ENCODE measurements around the gene CLDN1. TPM values are rescaled to one million over a fixed set of nuclear protein-coding genes. Genes with fewer than 3 reads are reported as not detected.

The CLDN1 gene
- total RNA-seq, 1 donor from 2014 or later: 169 TPM

GRCh38 chr3:190266913-190267290, 55.3 kb downstream of the CLDN1 start:
- TF ChIP-seq, protein P1, sequence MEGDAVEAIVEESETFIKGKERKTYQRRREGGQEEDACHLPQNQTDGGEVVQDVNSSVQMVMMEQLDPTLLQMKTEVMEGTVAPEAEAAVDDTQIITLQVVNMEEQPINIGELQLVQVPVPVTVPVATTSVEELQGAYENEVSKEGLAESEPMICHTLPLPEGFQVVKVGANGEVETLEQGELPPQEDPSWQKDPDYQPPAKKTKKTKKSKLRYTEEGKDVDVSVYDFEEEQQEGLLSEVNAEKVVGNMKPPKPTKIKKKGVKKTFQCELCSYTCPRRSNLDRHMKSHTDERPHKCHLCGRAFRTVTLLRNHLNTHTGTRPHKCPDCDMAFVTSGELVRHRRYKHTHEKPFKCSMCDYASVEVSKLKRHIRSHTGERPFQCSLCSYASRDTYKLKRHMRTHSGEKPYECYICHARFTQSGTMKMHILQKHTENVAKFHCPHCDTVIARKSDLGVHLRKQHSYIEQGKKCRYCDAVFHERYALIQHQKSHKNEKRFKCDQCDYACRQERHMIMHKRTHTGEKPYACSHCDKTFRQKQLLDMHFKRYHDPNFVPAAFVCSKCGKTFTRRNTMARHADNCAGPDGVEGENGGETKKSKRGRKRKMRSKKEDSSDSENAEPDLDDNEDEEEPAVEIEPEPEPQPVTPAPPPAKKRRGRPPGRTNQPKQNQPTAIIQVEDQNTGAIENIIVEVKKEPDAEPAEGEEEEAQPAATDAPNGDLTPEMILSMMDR (conservative IDR thresholded peaks at IDR 0.05; ENCODE audit: low read depth, low read length): no peak
- no peak overlapping the region for H3K4me3 ChIP-seq (ENCODE audit: low read depth, low read length)
- no peak for DNase-seq (ENCODE audit: low read depth)

DNA sequence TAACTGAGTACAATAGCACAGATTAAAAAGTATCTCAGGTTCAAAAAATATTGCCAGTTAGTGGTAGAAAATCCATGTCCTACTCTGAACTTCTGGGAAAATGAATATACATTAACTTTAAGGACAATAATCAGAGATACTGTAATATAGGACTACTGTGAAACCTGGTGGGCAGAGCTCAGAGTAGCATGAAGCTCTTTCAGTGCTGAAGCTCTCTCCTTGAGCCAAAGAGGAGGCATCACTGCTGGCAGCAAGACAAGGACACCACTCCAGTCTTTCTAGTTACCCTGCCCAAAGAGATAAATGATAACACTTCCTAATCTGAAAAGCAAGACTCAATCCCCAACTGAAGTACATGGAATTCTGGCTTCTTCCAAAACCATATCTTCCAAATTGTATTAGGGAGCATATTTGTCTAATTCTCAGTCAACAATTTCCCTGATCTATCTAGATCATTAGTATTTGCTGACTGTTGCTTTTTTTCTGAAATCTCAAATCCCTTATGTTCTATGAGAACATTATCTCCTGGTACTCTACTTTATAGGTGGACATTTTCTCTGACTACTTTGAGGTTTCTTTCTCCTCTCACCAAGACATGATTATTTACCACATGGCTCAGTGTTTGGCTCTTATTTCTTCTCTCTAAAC, 55.9 kb downstream of the CLDN1 start:
- TF ChIP-seq, protein P1 (conservative IDR thresholded peaks at IDR 0.05; ENCODE audit: low read depth, low read length): no peak
- no peak for DNase-seq (ENCODE audit: low read depth)
- no peak overlapping the region for H3K4me3 ChIP-seq (ENCODE audit: low read depth, low read length)

- no peak overlapping the region for H3K4me3 ChIP-seq (ENCODE audit: low read depth, low read length)
- DNase-seq (ENCODE audit: low read depth): no peak
- TF ChIP-seq, protein P1 (conservative IDR thresholded peaks at IDR 0.05; ENCODE audit: low read depth, low read length): no peak
Observed at GRCh38 chr3:190265796-190266195, 56.5 kb downstream of the CLDN1 start.

DNA sequence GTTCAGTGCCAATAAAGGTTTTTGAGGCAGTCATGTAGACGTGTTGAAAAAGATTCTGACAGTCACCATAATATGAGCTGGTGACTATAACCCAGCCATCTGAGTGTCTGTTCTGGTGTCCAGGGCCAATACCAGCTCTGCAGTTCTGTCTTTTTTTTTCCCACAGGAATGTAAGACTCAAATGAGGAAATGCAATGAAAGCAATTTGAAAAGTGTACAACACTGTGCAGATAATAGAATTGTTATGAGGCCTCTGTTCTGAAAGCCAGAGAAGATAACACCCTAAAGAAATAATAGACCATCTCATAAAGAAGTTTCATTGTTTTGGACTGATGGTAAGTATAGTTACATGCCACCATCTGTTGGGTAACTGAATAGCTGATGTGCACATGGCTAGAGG, 57.1 kb downstream of the CLDN1 start:
- no peak for DNase-seq (ENCODE audit: low read depth)
- TF ChIP-seq, protein P1 (conservative IDR thresholded peaks at IDR 0.05; ENCODE audit: low read depth, low read length): no peak
- no peak overlapping the region for H3K4me3 ChIP-seq (ENCODE audit: low read depth, low read length)

DNA sequence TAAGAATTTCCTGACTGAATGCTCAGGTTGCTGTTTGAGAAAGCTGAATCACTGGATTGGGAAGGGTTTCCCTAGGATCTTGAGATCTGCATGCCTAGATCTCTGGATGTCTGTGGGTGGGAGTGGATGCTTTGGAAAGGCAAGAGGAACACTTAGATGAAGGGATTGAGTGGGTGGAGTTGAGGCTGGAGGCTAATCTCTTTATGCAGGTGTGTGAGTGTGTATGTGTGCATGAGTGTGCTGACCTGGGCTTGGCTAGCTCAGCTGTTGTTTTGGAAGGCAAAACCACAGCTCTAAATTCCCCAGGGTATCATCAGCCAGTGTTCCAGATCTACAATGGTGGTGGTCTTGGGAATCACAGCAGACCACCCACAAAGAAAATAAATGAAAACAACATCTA, 60.5 kb downstream of the CLDN1 start:
- TF ChIP-seq, protein P1 (conservative IDR thresholded peaks at IDR 0.05; ENCODE audit: low read depth, low read length): no peak
- no peak for DNase-seq (ENCODE audit: low read depth)

GRCh38 chr3:190261015-190261414, 61.2 kb downstream of the CLDN1 start:
- TF ChIP-seq, protein P1 (conservative IDR thresholded peaks at IDR 0.05; ENCODE audit: low read depth, low read length): no peak
- H3K4me3 ChIP-seq (ENCODE audit: low read depth, low read length): no peak overlapping the region
- DNase-seq (ENCODE audit: low read depth): no peak

More for the DNA sequence above, 60.5 kb downstream of the CLDN1 start:
- no peak overlapping the region for H3K4me3 ChIP-seq (ENCODE audit: low read depth, low read length)

DNA sequence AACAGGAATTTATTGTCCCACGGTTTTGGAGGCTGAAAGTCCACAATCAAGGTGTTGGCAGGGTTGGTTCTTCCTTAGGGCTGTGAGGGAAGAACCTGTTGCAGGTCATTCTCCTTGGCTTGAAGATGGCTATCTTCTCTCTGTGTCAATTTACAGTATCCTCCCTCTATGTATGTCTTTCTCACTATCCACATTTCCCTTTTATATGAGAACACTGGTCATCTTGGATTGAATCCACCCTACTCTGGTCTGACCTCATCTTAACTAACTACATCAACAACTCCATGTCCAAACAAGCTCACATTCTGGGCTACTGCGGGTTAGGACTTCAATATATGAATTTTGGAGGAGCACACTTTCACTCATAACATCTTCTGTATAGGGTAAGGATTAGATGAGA, 61.9 kb downstream of the CLDN1 start:
- DNase-seq (ENCODE audit: low read depth): no peak
- TF ChIP-seq, protein P1 (conservative IDR thresholded peaks at IDR 0.05; ENCODE audit: low read depth, low read length): no peak
- H3K4me3 ChIP-seq (ENCODE audit: low read depth, low read length): no peak overlapping the region

All from epithelial cell of proximal tubule (primary cell).